ENCODE measurements around the gene NOL12.
"Not testable (repeated sequence)": the region's sequence is repeated elsewhere in the genome, so short reads cannot be mapped to it uniquely, and the experiment has no call there.

The NOL12 gene

GRCh38 chr22:37713761-37714160, 27.6 kb downstream of the NOL12 start:
- no peak for DNase-seq (ENCODE audit: low read depth)

- no peak for DNase-seq (ENCODE audit: low read depth)
These were observed 28.5 kb downstream of the NOL12 start for GRCh38 chr22:37714634-37715033.

DNA sequence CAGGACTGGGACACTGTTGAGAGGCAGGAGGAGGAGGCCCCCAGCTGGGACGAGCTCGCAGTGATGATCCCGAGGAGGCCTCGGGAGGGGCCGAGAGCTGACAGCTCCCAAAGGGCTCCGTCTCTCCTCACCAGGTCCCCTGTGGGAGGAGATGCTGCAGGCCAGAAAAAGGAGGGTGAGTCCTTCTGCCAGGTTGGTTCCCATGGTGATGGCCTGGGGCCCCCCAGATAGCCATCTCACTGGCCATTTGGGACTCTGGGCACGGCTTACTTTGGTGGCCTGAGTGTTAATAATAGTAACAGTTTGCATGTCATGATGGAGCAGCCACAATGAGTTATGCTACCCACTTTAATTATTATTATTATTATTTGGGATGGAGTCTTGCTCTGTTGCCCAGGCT, 29.6 kb downstream of the NOL12 start:
- no peak for DNase-seq (ENCODE audit: low read depth)

DNA sequence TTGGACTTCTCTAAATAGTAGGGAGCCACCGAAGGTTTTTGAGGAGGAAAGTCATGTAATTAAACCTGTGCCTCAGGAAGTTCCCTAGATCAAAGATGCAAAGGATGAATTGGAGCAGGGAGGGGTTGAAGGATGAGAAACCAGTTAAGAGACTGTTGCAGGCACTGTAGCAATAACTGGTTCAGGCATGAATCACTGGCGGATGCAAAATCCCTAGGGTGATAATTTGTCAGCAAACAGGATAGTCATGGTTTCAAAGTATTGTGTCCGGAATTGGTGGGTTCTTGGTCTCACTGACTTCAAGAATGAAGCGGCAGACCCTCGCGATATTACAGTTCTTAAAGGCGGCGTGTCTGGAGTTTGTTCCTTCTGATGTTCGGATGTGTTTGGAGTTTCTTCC, 30.6 kb downstream of the NOL12 start:
- DNase-seq (ENCODE audit: low read depth), result no peak

DNA sequence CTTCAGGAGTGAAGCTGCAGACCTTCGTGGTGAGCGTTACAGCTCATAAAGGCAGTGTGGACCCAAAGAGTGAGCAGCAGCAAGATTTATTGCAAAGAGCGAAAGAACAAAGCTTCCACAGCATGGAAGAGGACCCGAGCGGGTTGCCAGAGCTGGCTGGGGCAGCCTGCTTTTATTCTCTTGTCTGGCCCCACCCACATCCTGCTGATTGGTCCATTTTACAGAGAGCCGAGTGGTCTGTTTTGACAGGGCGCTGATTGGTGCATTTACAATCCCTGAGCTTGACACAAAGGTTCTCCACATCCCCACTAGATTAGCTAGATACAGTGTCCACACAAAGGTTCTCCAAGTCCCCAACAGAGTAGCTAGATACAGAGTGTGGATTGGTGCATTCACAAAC, 31.1 kb downstream of the NOL12 start:
- DNase-seq (ENCODE audit: low read depth), result not testable (repeated sequence)

GRCh38 chr22:37717746-37718305, 31.7 kb downstream of the NOL12 start:
- not testable (repeated sequence) for DNase-seq (ENCODE audit: low read depth)

DNA sequence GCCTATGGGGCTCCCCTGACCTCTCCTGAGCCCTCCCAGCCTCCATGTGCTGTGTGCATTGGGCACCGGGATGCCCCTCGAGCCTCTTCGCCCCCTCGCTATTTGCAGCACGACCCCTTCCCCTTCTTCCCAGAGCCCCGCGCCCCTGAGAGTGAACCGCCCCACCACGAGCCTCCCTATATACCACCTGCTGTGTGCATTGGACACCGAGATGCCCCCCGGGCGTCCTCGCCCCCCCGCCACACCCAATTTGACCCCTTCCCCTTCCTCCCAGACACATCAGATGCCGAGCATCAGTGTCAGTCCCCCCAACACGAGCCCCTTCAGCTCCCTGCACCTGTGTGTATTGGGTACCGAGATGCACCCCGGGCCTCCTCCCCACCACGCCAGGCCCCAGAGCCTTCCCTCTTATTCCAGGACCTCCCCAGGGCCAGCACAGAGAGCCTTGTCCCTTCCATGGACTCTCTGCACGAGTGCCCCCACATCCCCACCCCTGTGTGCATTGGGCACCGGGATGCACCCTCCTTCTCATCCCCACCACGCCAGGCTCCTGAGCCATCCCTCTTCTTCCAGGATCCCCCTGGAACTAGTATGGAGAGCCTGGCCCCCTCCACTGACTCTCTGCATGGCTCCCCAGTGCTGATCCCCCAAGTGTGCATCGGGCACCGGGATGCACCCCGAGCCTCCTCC, 39.6 kb downstream of the NOL12 start:
- DNase-seq (ENCODE audit: low read depth), result no peak

DNA sequence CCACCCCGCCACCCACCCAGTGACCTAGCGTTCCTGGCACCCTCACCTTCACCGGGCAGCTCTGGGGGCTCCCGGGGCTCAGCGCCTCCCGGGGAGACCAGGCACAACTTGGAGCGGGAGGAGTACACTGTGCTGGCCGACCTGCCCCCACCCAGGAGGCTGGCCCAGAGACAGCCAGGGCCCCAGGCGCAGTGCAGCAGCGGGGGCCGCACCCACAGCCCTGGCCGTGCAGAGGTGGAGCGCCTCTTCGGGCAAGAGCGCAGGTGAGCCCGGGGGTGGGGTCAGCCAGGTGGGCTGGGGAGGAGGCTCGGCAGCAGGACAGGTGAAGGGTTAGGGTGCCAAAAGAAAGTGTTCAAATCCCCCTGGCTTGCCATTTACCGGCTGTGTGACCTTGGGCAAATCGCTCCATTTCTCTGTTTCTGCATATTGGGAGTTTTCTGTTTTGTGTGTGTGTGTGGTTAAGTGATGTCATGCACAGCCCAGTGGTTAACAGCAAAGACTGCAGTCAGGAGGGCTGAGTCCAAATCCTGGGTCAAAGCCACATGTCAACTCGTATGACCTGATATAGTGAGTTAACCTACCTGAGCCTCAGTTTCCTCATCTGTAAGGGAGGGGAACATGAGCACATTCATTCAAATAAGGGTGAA, 40.2 kb downstream of the NOL12 start:
- DNase-seq (ENCODE audit: low read depth), result no peak

GRCh38 chr22:37728620-37729019, 42.5 kb downstream of the NOL12 start:
- no peak for DNase-seq (ENCODE audit: low read depth)

DNA sequence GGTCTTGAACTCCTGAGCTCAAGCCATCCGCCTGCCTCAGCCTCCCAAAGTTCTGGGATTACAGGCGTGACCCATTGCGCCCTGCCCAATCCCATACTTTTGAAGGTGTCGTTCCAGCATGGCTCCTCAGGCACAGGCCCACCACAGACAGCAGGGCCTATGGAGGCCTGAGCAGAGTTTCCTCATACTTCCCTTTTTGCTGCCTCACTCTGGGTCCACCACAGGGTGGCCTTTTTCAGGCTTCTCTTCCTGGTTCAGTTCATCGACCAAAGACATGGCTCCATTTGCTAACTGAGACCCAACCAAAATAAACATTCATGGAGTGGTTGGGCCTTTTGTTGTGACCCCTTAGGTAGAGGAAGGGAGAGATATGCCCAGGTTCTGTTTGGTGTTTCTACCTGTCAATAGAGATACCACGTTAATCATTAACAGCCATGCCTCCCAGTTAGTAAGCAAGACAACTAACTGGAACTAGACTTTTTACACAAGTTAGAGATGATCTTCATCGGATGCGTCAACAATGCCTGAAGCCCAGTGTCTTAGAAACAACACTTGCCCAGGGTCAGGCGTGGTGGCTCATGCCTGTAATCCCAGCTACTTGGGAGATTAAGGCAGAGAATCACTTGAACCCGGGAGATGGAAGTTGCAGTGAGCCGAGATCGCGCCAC, 45.8 kb downstream of the NOL12 start:
- DNase-seq (ENCODE audit: low read depth), result no peak

DNA sequence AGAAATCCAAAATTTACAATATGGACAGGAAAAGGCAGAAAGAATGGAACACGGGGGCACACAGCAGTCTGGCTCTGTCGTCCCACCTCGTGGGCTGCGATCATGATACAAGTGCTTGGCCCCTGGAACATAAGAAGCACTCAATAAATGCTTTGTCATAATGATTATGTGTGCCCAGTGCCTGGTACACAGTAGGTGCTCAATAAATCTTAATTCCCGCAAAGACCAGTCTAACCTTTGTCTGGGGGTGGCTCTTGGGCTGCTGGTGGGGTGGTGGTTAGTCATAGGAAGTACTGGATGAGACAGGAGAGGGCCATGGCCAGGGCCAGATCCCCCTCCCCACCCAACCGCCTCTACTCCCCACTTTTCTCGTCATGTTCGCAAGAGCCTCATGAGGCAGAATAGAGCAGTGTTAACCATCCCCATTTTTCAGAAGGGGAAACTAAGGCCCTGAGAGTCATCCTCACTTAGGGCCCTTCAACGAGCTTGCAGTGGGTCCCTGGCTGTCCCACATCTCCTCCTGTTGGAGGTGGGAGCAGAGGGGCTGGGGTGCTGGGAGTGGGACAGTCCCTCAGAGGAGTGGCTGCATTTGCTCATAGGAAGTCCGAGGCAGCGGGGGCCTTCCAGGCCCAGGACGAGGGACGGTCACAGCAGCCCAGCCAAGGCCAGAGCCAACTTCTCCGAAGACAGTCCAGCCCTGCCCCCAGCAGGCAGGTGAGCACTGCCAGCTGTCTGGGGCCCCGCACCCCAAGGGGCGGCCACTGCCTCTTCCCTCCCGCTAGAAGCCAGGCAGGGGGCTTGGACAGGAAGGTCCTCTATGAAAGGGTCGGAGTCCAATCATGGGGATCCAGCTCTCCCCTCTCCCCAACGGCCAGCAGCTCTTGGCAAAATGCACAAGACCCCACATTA, 46.8 kb downstream of the NOL12 start:
- DNase-seq (ENCODE audit: low read depth), result no peak

DNA sequence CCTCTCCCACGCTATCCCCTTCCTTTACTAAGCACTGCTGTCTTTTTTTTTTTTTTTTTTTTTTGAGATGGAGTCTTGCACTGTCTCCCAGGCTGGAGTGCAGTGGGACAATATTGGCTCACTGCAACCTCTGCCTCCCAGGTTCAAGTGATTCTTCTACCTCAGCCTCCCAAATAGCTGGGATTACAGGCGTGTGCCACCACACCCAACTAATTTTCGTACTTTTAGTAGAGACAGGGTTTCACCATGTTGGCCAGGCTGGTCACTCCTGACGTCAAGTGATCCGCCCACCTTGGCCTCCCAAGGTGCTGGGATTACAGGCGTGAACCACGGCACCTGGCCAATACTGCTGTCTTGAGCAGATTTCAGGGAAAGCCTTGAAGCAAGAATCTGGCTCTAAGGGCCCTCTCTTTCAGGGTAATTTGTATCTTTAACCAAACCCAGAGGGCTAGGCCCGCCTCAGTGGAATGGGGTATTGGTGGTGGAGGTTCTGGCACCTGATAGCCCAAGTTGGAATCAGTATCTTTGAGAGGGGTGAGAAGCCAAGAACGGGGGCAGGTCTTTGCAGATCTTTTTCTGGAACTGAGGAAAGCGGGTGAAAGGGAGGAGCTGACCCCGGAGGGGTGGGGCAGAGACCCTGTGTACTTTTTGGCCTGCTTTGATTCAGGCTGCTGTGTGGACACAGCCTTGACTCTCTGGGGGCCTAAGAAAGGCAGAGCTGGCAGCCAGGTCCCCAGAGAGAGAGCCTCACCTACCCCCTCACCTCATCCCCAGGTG, 47.7 kb downstream of the NOL12 start:
- DNase-seq (ENCODE audit: low read depth), result no peak

DNA sequence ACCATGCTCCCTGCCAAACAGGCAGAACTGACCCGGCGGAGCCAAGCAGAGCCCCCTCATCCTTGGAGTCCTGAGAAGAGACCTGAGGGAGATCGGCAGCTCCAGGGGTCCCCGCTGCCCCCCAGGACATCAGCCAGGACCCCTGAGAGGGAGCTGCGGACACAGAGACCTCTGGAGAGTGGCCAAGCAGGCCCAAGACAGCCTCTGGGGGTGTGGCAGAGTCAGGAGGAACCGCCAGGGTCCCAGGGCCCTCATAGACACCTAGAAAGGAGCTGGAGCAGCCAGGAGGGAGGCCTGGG, 48.2 kb downstream of the NOL12 start:
- no peak for DNase-seq (ENCODE audit: low read depth)

DNA sequence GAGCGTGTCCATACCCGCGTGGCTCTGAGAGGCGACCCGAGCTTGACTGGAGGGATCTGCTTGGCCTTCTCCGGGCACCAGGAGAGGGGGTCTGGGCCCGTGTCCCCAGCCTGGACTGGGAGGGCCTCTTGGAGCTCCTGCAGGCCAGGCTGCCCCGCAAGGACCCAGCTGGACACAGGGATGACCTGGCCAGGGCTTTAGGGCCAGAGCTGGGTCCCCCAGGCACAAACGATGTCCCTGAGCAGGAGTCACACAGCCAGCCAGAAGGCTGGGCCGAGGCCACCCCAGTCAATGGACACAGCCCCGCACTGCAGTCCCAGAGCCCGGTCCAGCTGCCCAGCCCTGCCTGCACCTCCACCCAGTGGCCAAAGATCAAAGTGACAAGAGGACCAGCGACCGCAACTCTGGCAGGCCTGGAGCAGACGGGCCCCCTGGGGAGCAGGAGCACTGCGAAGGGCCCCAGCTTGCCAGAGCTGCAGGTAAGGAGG, 48.9 kb downstream of the NOL12 start:
- DNase-seq (ENCODE audit: low read depth), result no peak

DNA sequence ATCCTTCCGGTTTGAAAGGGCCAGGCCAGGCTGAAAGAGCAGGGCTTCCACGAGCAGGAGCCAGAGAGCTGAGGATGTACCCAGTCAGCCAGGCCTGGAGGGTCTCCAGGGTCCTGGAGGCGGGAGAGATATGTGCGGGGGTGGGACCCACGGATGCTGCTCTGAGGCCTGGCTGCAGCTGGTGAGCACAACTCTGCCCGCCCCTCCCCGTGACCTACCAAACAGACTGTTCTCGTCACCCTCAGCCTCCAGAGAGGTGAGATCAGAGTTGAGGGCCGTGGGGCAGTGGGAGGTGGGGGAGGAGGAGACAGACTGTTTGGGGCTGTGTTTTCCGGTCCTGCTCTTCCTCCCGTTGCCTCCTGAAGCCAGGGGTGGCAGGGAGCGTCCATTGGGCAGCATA, 52.9 kb downstream of the NOL12 start:
- no peak for DNase-seq (ENCODE audit: low read depth)

GRCh38 chr22:37739611-37740049, 53.5 kb downstream of the NOL12 start:
- DNase-seq (ENCODE audit: low read depth), result no peak

- no peak for DNase-seq (ENCODE audit: low read depth)
These were observed 54.5 kb downstream of the NOL12 start for GRCh38 chr22:37740455-37741311.

- DNase-seq (ENCODE audit: low read depth), result no peak
These were observed 55.2 kb downstream of the NOL12 start for GRCh38 chr22:37741312-37741795.

GRCh38 chr22:37742376-37743171, 56.4 kb downstream of the NOL12 start:
- DNase-seq (ENCODE audit: low read depth), result no peak
